Stimulated activated naive CD8-positive, alpha-beta T cell treated with anti-CD3 and anti-CD28 coated beads, Interleukin-15, amount 100 ng/mL, for 72 hours (primary cell): ENCODE data around the gene NRXN2.

Experiments used
- ATAC-seq: fragments of 150-1000 bp; cut with Tn5 transposase; 2 replicates; pipeline ENCODE4 v1.10.0; 2021; ENCODE audit warnings: mild to moderate bottlenecking, moderate library complexity
- DNase-seq, 2 donors: peaks; one replicate each; pipeline ENCODE4 v3.0.0; 2021 to 2022
- H3K27ac Mint-ChIP-seq, 2 donors: one replicate each; pipeline ENCODE4 v1.8.0; 2022; ENCODE audit warnings: mild to moderate bottlenecking in 2 of 2, mixed read lengths in 2 of 2, moderate library complexity in 2 of 2
- H3K27me3 Mint-ChIP-seq: one replicate; pipeline ENCODE4 v1.8.0; 2022; ENCODE audit warnings: mixed read lengths
- H3K4me1 Mint-ChIP-seq: one replicate; pipeline ENCODE4 v1.8.0; 2022; ENCODE audit warnings: mild to moderate bottlenecking, mixed read lengths
- H3K4me3 Mint-ChIP-seq, 2 donors: one replicate each; pipeline ENCODE4 v1.8.0; 2022; ENCODE audit warnings: mild to moderate bottlenecking in 2 of 2, mixed read lengths in 2 of 2, moderate library complexity in 1 of 2
- H3K9me3 Mint-ChIP-seq, 2 donors: one replicate each; pipeline ENCODE4 v1.8.0; 2022; ENCODE audit warnings: mixed read lengths in 2 of 2

The NRXN2 gene

GRCh38 chr11:64723117-64723906, at the start of gene NRXN2:
NRXN2 (minus strand) TSS chr11:64723197; CDS start chr11:64713699, 9,498 bp downstream.
- no peaks in the 10 kb centered on the region for H3K9me3 Mint-ChIP-seq
- peaks cover 30% of the 10 kb centered on the region for H3K4me1 Mint-ChIP-seq
- peaks cover 34% of the 10 kb centered on the region for H3K27me3 Mint-ChIP-seq
- H3K4me3 Mint-ChIP-seq = peak within 1 kb of the TSS; percentile 75 to 84
- ATAC-seq = peak; percentile 96
- peak within 1 kb of the TSS; percentile 79 to 87 for H3K27ac Mint-ChIP-seq
- peak; percentile 85 to 90 for DNase-seq

- Mint-ChIP-seq H3K4me1 (peaks cover 97% of the 10 kb centered on the region), H3K27me3 (no peaks in the 10 kb centered on the region), H3K9me3 (no peaks in the 10 kb centered on the region), H3K4me3 (peak overlapping the region; percentile 72 to 80), H3K27ac (peak overlapping the region; percentile 94)
- DNase-seq (no peak), ATAC-seq (peak; percentile 76)
Measured at GRCh38 chr11:64772303-64773018, 49.5 kb upstream of the NRXN2 start.

GRCh38 chr11:64771861-64772260, 48.9 kb upstream of the NRXN2 start:
- Mint-ChIP-seq H3K9me3 (no peaks in the 10 kb centered on the region), H3K4me3 (peak overlapping the region; percentile 72 to 80), H3K27me3 (no peaks in the 10 kb centered on the region), H3K27ac (peak overlapping the region; percentile 94), H3K4me1 (peaks cover 97% of the 10 kb centered on the region)
- ATAC-seq (no peak), DNase-seq (no peak)

- Mint-ChIP-seq H3K27ac (peak overlapping the region in 1 of 2 donors; percentile 21), H3K9me3 (no peaks in the 10 kb centered on the region), H3K4me3 (no peak overlapping the region), H3K4me1 (peaks cover 97% of the 10 kb centered on the region), H3K27me3 (no peaks in the 10 kb centered on the region)
- no peak for ATAC-seq
- no peak for DNase-seq
Measured at GRCh38 chr11:64770120-64770519, 47.1 kb upstream of the NRXN2 start.

- Mint-ChIP-seq H3K4me1 (peaks cover 97% of the 10 kb centered on the region), H3K4me3 (peak overlapping the region in 1 of 2 donors; percentile 26), H3K27me3 (no peaks in the 10 kb centered on the region), H3K27ac (no peak overlapping the region), H3K9me3 (no peaks in the 10 kb centered on the region)
- DNase-seq (no peak), ATAC-seq (no peak)
Measured at GRCh38 chr11:64769283-64769682, 46.3 kb upstream of the NRXN2 start.

- no peak overlapping the region for H3K27ac Mint-ChIP-seq
- H3K4me3 Mint-ChIP-seq = peak overlapping the region in 1 of 2 donors; percentile 53
- no peak for DNase-seq
- ATAC-seq = no peak
- H3K9me3 Mint-ChIP-seq = no peaks in the 10 kb centered on the region
- peaks cover 97% of the 10 kb centered on the region for H3K4me1 Mint-ChIP-seq
- no peaks in the 10 kb centered on the region for H3K27me3 Mint-ChIP-seq
Measured at GRCh38 chr11:64768300-64768694, 45.3 kb upstream of the NRXN2 start.

- DNase-seq = peak; percentile 70 to 76
- H3K4me1 Mint-ChIP-seq = peaks cover 97% of the 10 kb centered on the region
- H3K27ac Mint-ChIP-seq = peak overlapping the region; percentile 68 to 77
- H3K4me3 Mint-ChIP-seq = peak overlapping the region; percentile 36 to 53
- no peaks in the 10 kb centered on the region for H3K27me3 Mint-ChIP-seq
- no peaks in the 10 kb centered on the region for H3K9me3 Mint-ChIP-seq
- peak; percentile 50 for ATAC-seq
Measured at GRCh38 chr11:64767344-64768299, 44.6 kb upstream of the NRXN2 start.

GRCh38 chr11:64766881-64767280, 43.9 kb upstream of the NRXN2 start:
- peaks cover 97% of the 10 kb centered on the region for H3K4me1 Mint-ChIP-seq
- no peaks in the 10 kb centered on the region for H3K27me3 Mint-ChIP-seq
- DNase-seq (no peak), ATAC-seq (no peak)
- H3K9me3 Mint-ChIP-seq = no peaks in the 10 kb centered on the region
- peak overlapping the region in 1 of 2 donors; percentile 68 for H3K27ac Mint-ChIP-seq
- peak overlapping the region; percentile 17 to 70 for H3K4me3 Mint-ChIP-seq

- Mint-ChIP-seq H3K27me3 (no peaks in the 10 kb centered on the region), H3K27ac (peak overlapping the region; percentile 79 to 84), H3K9me3 (no peaks in the 10 kb centered on the region), H3K4me1 (peaks cover 97% of the 10 kb centered on the region), H3K4me3 (peak overlapping the region; percentile 70 to 84)
- DNase-seq (no peak), ATAC-seq (no peak)
Measured at GRCh38 chr11:64765851-64766665, 43.1 kb upstream of the NRXN2 start.

- DNase-seq = no peak
- H3K9me3 Mint-ChIP-seq = no peaks in the 10 kb centered on the region
- peak overlapping the region in 1 of 2 donors; percentile 47 for H3K27ac Mint-ChIP-seq
- ATAC-seq = no peak
- H3K4me3 Mint-ChIP-seq = peak overlapping the region; percentile 65 to 84
- H3K27me3 Mint-ChIP-seq = no peaks in the 10 kb centered on the region
- peaks cover 97% of the 10 kb centered on the region for H3K4me1 Mint-ChIP-seq
Measured at GRCh38 chr11:64765291-64765850, 42.4 kb upstream of the NRXN2 start.

- no peak for ATAC-seq
- H3K4me1 Mint-ChIP-seq = peaks cover 100% of the 10 kb centered on the region
- no peaks in the 10 kb centered on the region for H3K9me3 Mint-ChIP-seq
- H3K27ac Mint-ChIP-seq = peak overlapping the region; percentile 13 to 84
- peak overlapping the region; percentile 65 to 84 for H3K4me3 Mint-ChIP-seq
- no peaks in the 10 kb centered on the region for H3K27me3 Mint-ChIP-seq
- no peak for DNase-seq
Measured at GRCh38 chr11:64764753-64765152, 41.8 kb upstream of the NRXN2 start.

- DNase-seq (peak; percentile 54 to 66), ATAC-seq (peak; percentile 56)
- Mint-ChIP-seq H3K27me3 (no peaks in the 10 kb centered on the region), H3K4me3 (peak overlapping the region; percentile 65 to 84), H3K9me3 (no peaks in the 10 kb centered on the region), H3K4me1 (peaks cover 100% of the 10 kb centered on the region), H3K27ac (peak overlapping the region; percentile 13 to 84)
Measured at GRCh38 chr11:64764040-64764611, 41.1 kb upstream of the NRXN2 start.

GRCh38 chr11:64763526-64764039, 40.6 kb upstream of the NRXN2 start:
- ATAC-seq (peak; percentile 8), DNase-seq (no peak)
- peak overlapping the region; percentile 65 to 84 for H3K4me3 Mint-ChIP-seq
- peak overlapping the region; percentile 13 to 86 for H3K27ac Mint-ChIP-seq
- H3K4me1 Mint-ChIP-seq = peaks cover 100% of the 10 kb centered on the region
- H3K9me3 Mint-ChIP-seq = no peaks in the 10 kb centered on the region
- no peaks in the 10 kb centered on the region for H3K27me3 Mint-ChIP-seq
